ENCODE data around the gene ZCCHC8. TPM values are rescaled to one million over a fixed set of nuclear protein-coding genes. Genes with fewer than 3 reads are reported as not detected.
"Not testable (repeated sequence)": the region's sequence is repeated elsewhere in the genome, so short reads cannot be mapped to it uniquely, and the experiment has no call there.

ZCCHC8 gene
- total RNA-seq, 1 experiment from 2014 or later: 40.1 TPM

- ChIA-PET POLR2A (interaction anchor here (1.2 kb wide), 1 partner anchor 73 kb away, joined by 4 read pairs; no protein-coding TSS in a partner anchor), CTCF (interaction anchor here (1.3 to 3.0 kb wide), 2 partner anchors 27 to 73 kb away, joined by 3 to 71 read pairs; partner anchors contain the start of gene ZCCHC8)
- Histone ChIP-seq H3K4me3 (ENCODE audit: low read depth, low read length) (no peak overlapping the region), H3K4me1 (peaks cover 5% of the 10 kb centered on the region), H3K36me3 (ENCODE audit: control insufficient read depth, insufficient read depth, low read length) (peaks cover 1% of the 10 kb centered on the region), H3K27me3 (replicated peaks; ENCODE audit: control insufficient read depth, insufficient read depth, low read length) (no peaks in the 10 kb centered on the region), H3K9me3 (no peaks in the 10 kb centered on the region)
- intact Hi-C loops (cut with micrococcal nuclease; ENCODE audit: unreplicated experiment): no loop called here
- H3K27ac Mint-ChIP-seq (ENCODE audit: unreplicated experiment): no peak overlapping the region
- no peaks in the 10 kb centered on the region for H3K4me1 Mint-ChIP-seq (ENCODE audit: low read depth, unreplicated experiment)
- no peak for DNase-seq
- H3K27me3 Mint-ChIP-seq (ENCODE audit: insufficient read depth, unreplicated experiment): no peaks in the 10 kb centered on the region
- H3K36me3 Mint-ChIP-seq (ENCODE audit: insufficient read depth, unreplicated experiment): peaks cover 76% of the 10 kb centered on the region
- no peaks in the 10 kb centered on the region for H3K9me3 Mint-ChIP-seq (ENCODE audit: unreplicated experiment)
- no TSS peak for BruUV-seq (replicated peaks)
- H3K4me3 Mint-ChIP-seq (ENCODE audit: unreplicated experiment): no peak overlapping the region
- TF ChIP-seq, protein P1, sequence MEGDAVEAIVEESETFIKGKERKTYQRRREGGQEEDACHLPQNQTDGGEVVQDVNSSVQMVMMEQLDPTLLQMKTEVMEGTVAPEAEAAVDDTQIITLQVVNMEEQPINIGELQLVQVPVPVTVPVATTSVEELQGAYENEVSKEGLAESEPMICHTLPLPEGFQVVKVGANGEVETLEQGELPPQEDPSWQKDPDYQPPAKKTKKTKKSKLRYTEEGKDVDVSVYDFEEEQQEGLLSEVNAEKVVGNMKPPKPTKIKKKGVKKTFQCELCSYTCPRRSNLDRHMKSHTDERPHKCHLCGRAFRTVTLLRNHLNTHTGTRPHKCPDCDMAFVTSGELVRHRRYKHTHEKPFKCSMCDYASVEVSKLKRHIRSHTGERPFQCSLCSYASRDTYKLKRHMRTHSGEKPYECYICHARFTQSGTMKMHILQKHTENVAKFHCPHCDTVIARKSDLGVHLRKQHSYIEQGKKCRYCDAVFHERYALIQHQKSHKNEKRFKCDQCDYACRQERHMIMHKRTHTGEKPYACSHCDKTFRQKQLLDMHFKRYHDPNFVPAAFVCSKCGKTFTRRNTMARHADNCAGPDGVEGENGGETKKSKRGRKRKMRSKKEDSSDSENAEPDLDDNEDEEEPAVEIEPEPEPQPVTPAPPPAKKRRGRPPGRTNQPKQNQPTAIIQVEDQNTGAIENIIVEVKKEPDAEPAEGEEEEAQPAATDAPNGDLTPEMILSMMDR (IDR thresholded peaks at IDR 0.05; ENCODE audit: insufficient read depth in 1 of 2, low read depth in 1 of 2, low read length in 1 of 2, severe bottlenecking in 1 of 2, unreplicated experiment in 1 of 2): no peak
These were observed 27.0 kb downstream of the ZCCHC8 start for GRCh38 chr12:122473543-122474323.

- H3K4me1 Mint-ChIP-seq (ENCODE audit: low read depth, unreplicated experiment): no peaks in the 10 kb centered on the region
- ChIA-PET POLR2A (interaction anchor here (1.3 kb wide), 2 partner anchors 51 to 72 kb away, joined by 3 to 11 read pairs; no protein-coding TSS in a partner anchor), CTCF (interaction anchor here (0.7 to 3.4 kb wide), 10 partner anchors 22 to 96 kb away, joined by 3 to 71 read pairs (median 4); no protein-coding TSS in a partner anchor)
- peaks cover 19% of the 10 kb centered on the region for H3K4me1 ChIP-seq
- no peaks in the 10 kb centered on the region for H3K9me3 Mint-ChIP-seq (ENCODE audit: unreplicated experiment)
- no peak overlapping the region for H3K27ac Mint-ChIP-seq (ENCODE audit: unreplicated experiment)
- no peak overlapping the region for H3K4me3 ChIP-seq (ENCODE audit: low read depth, low read length)
- H3K36me3 ChIP-seq (ENCODE audit: control insufficient read depth, insufficient read depth, low read length): peaks cover 1% of the 10 kb centered on the region
- H3K27me3 Mint-ChIP-seq (ENCODE audit: insufficient read depth, unreplicated experiment): no peaks in the 10 kb centered on the region
- peak in 1 of 2 experiments; percentile 64 for DNase-seq
- TF ChIP-seq, protein P1 (IDR thresholded peaks at IDR 0.05; ENCODE audit: insufficient read depth in 1 of 2, low read depth in 1 of 2, low read length in 1 of 2, severe bottlenecking in 1 of 2, unreplicated experiment in 1 of 2): peak; percentile 76 to 83
- no TSS peak for BruUV-seq (replicated peaks)
- no peak overlapping the region for H3K4me3 Mint-ChIP-seq (ENCODE audit: unreplicated experiment)
- H3K36me3 Mint-ChIP-seq (ENCODE audit: insufficient read depth, unreplicated experiment): peaks cover 62% of the 10 kb centered on the region
- H3K27me3 ChIP-seq (replicated peaks; ENCODE audit: control insufficient read depth, insufficient read depth, low read length): no peaks in the 10 kb centered on the region
- H3K9me3 ChIP-seq: no peaks in the 10 kb centered on the region
- intact Hi-C loops (cut with micrococcal nuclease; ENCODE audit: unreplicated experiment): loop anchor here (1.0 kb wide), 2 partner anchors 48 to 72 kb away; no protein-coding TSS in a partner anchor
These were observed 29.2 kb downstream of the ZCCHC8 start for GRCh38 chr12:122471324-122472226.

- H3K4me1 Mint-ChIP-seq (ENCODE audit: low read depth, unreplicated experiment); intact Hi-C loops (cut with micrococcal nuclease; ENCODE audit: unreplicated experiment); H3K27ac Mint-ChIP-seq (ENCODE audit: unreplicated experiment); H3K27me3 ChIP-seq (replicated peaks; ENCODE audit: control insufficient read depth, insufficient read depth, low read length); DNase-seq; H3K36me3 ChIP-seq (ENCODE audit: control insufficient read depth, insufficient read depth, low read length); H3K4me3 Mint-ChIP-seq (ENCODE audit: unreplicated experiment); H3K9me3 ChIP-seq; H3K27me3 Mint-ChIP-seq (ENCODE audit: insufficient read depth, unreplicated experiment); BruUV-seq (replicated peaks); H3K9me3 Mint-ChIP-seq (ENCODE audit: unreplicated experiment); POLR2A ChIA-PET; H3K4me3 ChIP-seq (ENCODE audit: low read depth, low read length): not testable (repeated sequence)
- peaks cover 27% of the 10 kb centered on the region for H3K4me1 ChIP-seq
- H3K36me3 Mint-ChIP-seq (ENCODE audit: insufficient read depth, unreplicated experiment): peaks cover 52% of the 10 kb centered on the region
- CTCF ChIA-PET: interaction anchor here (3.0 to 3.4 kb wide), 2 partner anchors 64 to 70 kb away, joined by 17 to 71 read pairs; no protein-coding TSS in a partner anchor
These were observed 30.2 kb downstream of the ZCCHC8 start for GRCh38 chr12:122470576-122470975.

DNA sequence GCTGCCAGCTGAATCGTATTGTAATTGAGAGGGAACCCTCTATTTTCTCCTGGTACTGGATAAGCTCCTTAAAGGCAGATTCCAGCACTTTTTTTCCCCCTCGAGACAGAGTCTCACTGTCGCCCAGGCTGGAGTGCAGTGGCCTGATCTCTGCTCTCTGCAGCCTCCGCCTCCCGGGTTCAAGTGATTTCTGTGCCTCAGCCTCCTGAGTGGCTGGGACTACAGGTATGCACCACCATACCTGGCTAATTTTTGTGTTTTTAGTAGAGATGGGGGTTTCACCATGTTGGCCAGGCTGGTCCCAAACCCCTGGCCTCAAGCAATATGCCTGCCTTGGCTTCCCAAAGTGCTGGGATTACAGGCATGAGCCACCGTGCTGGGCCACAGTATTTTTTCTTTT is 30.9 kb downstream of the ZCCHC8 start:
- H3K36me3 ChIP-seq (ENCODE audit: control insufficient read depth, insufficient read depth, low read length); H3K9me3 ChIP-seq; intact Hi-C loops (cut with micrococcal nuclease; ENCODE audit: unreplicated experiment); H3K27me3 ChIP-seq (replicated peaks; ENCODE audit: control insufficient read depth, insufficient read depth, low read length); H3K4me3 Mint-ChIP-seq (ENCODE audit: unreplicated experiment); H3K9me3 Mint-ChIP-seq (ENCODE audit: unreplicated experiment); H3K4me1 Mint-ChIP-seq (ENCODE audit: low read depth, unreplicated experiment); H3K4me3 ChIP-seq (ENCODE audit: low read depth, low read length); DNase-seq; BruUV-seq (replicated peaks); H3K27me3 Mint-ChIP-seq (ENCODE audit: insufficient read depth, unreplicated experiment): not testable (repeated sequence)
- POLR2A ChIA-PET: interaction anchor here (1.4 kb wide), 1 partner anchor 70 kb away, joined by 3 read pairs; no protein-coding TSS in a partner anchor
- Mint-ChIP-seq H3K27ac (ENCODE audit: unreplicated experiment) (peak overlapping the region; percentile 58), H3K36me3 (ENCODE audit: insufficient read depth, unreplicated experiment) (peaks cover 46% of the 10 kb centered on the region)
- CTCF ChIA-PET: interaction anchor here (3.4 kb wide), 1 partner anchor 64 kb away, joined by 17 read pairs; no protein-coding TSS in a partner anchor
- peaks cover 29% of the 10 kb centered on the region for H3K4me1 ChIP-seq

Data from Caco-2 (cell line).